GM12878 (cell line): ENCODE results near the gene DUOX1. TPM values are rescaled to one million over a fixed set of nuclear protein-coding genes. Genes with fewer than 3 reads are reported as not detected.

Experiments
- CBX3 ChIP-seq: fragments of 200-600 bp; sonication (generic); IDR thresholded peaks from 2 replicates; pipeline ENCODE4 v1.6.1; 2016; ENCODE audit warnings: low read depth, borderline replicate concordance
- CBX5 ChIP-seq: sonication (generic); IDR thresholded peaks from 2 replicates; pipeline ENCODE4 v1.6.1; 2016; ENCODE audit warnings: low read depth, moderate library complexity, mild to moderate bottlenecking, inconsistent platforms
- EED ChIP-seq: sonication (generic); IDR thresholded peaks from 2 replicates; pipeline ENCODE4 v1.6.1; 2016; ENCODE audit warnings: antibody characterized with exemption, low read depth
- HDGF ChIP-seq: fragments of 450-650 bp; IDR thresholded peaks from 2 replicates; pipeline ENCODE4 v1.6.1; 2016; ENCODE audit warnings: antibody characterized with exemption
- MEF2B ChIP-seq: fragments of 450-650 bp; IDR thresholded peaks from 2 replicates; pipeline ENCODE4 v1.6.1; 2018; ENCODE audit warnings: mild to moderate bottlenecking, moderate library complexity; ENCODE audit not compliant: partially characterized antibody, poor library complexity, severe bottlenecking
- MYB ChIP-seq: fragments of 150-350 bp; IDR thresholded peaks from 2 replicates; pipeline ENCODE4 v1.6.1; 2014; ENCODE audit warnings: mild to moderate bottlenecking, low read depth, low read length, borderline replicate concordance
- MYC ChIP-seq: IDR thresholded peaks from 2 replicates; pipeline ENCODE4 v1.6.1; 2011; ENCODE audit warnings: mild to moderate bottlenecking, low read length, moderate library complexity, inconsistent platforms; ENCODE audit not compliant: insufficient read depth, insufficient replicate concordance, insufficient read length, severe bottlenecking
- RAD21 ChIP-seq: IDR thresholded peaks from 2 replicates; pipeline ENCODE4 v1.6.1; 2011; ENCODE audit warnings: mild to moderate bottlenecking, low read depth, low read length, moderate library complexity; ENCODE audit not compliant: insufficient read depth
- SMARCA5 ChIP-seq: fragments of 450-650 bp; IDR thresholded peaks from 2 replicates; pipeline ENCODE4 v1.6.1; 2017; ENCODE audit warnings: mild to moderate bottlenecking
- SPI1 ChIP-seq: IDR thresholded peaks from 2 replicates; pipeline ENCODE4 v1.6.1; 2011; ENCODE audit warnings: low read depth, mild to moderate bottlenecking, low read length, moderate library complexity, borderline replicate concordance; ENCODE audit not compliant: insufficient read depth
- SREBF1 ChIP-seq: IDR thresholded peaks from 2 replicates; pipeline ENCODE4 v1.6.1; 2012; ENCODE audit warnings: mild to moderate bottlenecking, low read length
- TCF12 ChIP-seq: IDR thresholded peaks from 2 replicates; pipeline ENCODE4 v1.6.1; 2011; ENCODE audit warnings: low read depth, mild to moderate bottlenecking, low read length
- ZNF384 ChIP-seq: IDR thresholded peaks from 2 replicates; pipeline ENCODE4 v1.6.1; 2012; ENCODE audit warnings: low read depth, mild to moderate bottlenecking, low read length, improper control_type of control experiment, borderline replicate concordance
- polyA plus RNA-seq, 11 experiments: library from polyadenylated mRNA; depleted of rRNA in 4 of 11; unstranded in 6 of 11; stranded (reverse) in 5 of 11; fragments of >200 nt; fragmentation: Nextera tagmentation in 4 of 11; fragmentation: Illumina TruSeq in 1 of 11; extraction: Ambion mirVana in 4 of 11; extraction: Trizol in 1 of 11; gene quantifications; 1 replicate in 1 of 11; 2 replicates in 10 of 11; pipeline versions ENCODE4 v1.2.1 to v1.2.3, GENCODE V29; 2011 to 2016; ENCODE audit warnings: inconsistent platforms in 2 of 11, missing spikeins in 2 of 11, low read depth in 1 of 11
- total RNA-seq, 4 experiments: library from RNA; depleted of rRNA in 3 of 4; stranded (reverse); fragments of >200 nt in 3 of 4; fragmentation: Illumina TruSeq in 1 of 4; extraction: Trizol in 1 of 4; gene quantifications; 2 replicates each; pipeline versions ENCODE4 v1.2.1 to v1.2.3, GENCODE V29; 2013 to 2021
- TF ChIP-seq, protein P1 (sequence below): fragments of 450-650 bp; IDR thresholded peaks from 2 replicates; pipeline ENCODE4 v1.6.1; 2017; ENCODE audit warnings: mild to moderate bottlenecking, moderate library complexity
- TF ChIP-seq, protein P2 (sequence below): IDR thresholded peaks from 2 replicates; pipeline ENCODE4 v1.6.1; 2011; ENCODE audit warnings: low read depth, mild to moderate bottlenecking, low read length, moderate library complexity, borderline replicate concordance; ENCODE audit errors: extremely low read depth

The DUOX1 gene
- total and polyA plus RNA-seq, 10 of the 15 experiments (the other 5 are each of a cell fraction or from before 2014, with no cell fraction given) = 0.02 to 2.1 (median 0.26) TPM; not detected in 3

DNA sequence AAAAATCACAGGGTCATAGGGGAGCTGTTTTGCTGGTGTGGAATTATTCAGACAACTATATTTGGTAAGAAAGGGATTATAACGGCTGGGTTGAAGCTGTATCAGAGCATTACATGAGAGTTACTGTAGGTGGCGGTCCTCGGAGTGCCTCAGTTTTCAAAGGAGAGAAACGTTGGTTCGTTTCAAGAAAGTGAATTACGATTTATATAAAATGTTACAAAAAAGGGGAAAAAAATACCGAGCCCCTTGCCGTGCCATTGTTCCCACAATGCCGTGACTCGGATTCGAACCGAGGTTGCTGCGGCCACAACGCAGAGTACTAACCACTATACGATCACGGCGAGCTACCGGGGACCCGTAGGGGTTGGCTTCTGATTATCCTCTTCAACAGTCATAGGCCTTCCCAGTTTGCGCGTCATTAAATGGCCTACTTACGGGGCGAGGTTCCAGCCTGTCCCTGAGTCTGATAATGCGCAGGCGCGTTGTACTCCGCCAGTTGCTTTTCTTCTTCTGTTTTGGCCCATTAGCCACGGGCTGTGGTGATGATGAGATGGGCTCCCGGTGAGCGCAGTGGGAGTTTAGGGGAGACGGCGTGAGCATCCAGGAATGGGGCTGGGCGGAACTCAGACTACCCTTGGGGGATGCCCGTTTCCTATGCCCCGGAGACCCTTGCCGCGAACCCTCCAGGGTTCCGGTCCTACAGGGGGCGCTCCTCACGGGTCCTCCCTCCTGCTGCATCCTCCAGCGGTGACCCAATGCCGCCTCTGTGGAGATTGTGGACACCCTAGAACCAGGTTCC is 68.7 kb downstream of the DUOX1 start (continued):
- no peak for TF ChIP-seq MEF2B
- TF ChIP-seq SREBF1 = no peak; the same call in 1 of the 2 replicates
- TF ChIP-seq TCF12 = 0 out of 2 replicates have a peak, but pooled peaks have one; percentile 26
- 0 out of 2 replicates have a peak, but pooled peaks have one; percentile 6 for TF ChIP-seq EED
- TF ChIP-seq SPI1 = no peak
- no peak for TF ChIP-seq CBX3
- TF ChIP-seq, protein P1, sequence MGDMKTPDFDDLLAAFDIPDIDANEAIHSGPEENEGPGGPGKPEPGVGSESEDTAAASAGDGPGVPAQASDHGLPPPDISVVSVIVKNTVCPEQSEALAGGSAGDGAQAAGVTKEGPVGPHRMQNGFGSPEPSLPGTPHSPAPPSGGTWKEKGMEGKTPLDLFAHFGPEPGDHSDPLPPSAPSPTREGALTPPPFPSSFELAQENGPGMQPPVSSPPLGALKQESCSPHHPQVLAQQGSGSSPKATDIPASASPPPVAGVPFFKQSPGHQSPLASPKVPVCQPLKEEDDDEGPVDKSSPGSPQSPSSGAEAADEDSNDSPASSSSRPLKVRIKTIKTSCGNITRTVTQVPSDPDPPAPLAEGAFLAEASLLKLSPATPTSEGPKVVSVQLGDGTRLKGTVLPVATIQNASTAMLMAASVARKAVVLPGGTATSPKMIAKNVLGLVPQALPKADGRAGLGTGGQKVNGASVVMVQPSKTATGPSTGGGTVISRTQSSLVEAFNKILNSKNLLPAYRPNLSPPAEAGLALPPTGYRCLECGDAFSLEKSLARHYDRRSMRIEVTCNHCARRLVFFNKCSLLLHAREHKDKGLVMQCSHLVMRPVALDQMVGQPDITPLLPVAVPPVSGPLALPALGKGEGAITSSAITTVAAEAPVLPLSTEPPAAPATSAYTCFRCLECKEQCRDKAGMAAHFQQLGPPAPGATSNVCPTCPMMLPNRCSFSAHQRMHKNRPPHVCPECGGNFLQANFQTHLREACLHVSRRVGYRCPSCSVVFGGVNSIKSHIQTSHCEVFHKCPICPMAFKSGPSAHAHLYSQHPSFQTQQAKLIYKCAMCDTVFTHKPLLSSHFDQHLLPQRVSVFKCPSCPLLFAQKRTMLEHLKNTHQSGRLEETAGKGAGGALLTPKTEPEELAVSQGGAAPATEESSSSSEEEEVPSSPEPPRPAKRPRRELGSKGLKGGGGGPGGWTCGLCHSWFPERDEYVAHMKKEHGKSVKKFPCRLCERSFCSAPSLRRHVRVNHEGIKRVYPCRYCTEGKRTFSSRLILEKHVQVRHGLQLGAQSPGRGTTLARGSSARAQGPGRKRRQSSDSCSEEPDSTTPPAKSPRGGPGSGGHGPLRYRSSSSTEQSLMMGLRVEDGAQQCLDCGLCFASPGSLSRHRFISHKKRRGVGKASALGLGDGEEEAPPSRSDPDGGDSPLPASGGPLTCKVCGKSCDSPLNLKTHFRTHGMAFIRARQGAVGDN = peak; percentile 56
- no peak for TF ChIP-seq RAD21
- no peak for TF ChIP-seq ZNF384
- no peak for TF ChIP-seq CBX5
- TF ChIP-seq HDGF = no peak; the same call in 1 of the 2 replicates
- TF ChIP-seq SMARCA5 = peak; percentile 93
- TF ChIP-seq, protein P2, sequence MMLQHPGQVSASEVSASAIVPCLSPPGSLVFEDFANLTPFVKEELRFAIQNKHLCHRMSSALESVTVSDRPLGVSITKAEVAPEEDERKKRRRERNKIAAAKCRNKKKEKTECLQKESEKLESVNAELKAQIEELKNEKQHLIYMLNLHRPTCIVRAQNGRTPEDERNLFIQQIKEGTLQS = no peak
- TF ChIP-seq MYB = no peak
- no peak for TF ChIP-seq MYC
